T47D (cell line): Measurements from ENCODE around the gene ATG4C.
A peak's percentile ranks its signal among the peaks of the same experiment; 100 is the strongest.

Source experiments
- DNase-seq, 2 experiments: peaks; one replicate each; pipeline versions ENCODE4 v3.0.0 to v3.0.0-alpha.2; 2011 to 2012; ENCODE audit warnings: low read depth in 1 of 2, low spot score in 1 of 2
- JUND ChIP-seq: IDR thresholded peaks from 2 replicates; pipeline ENCODE4 v1.6.1; 2012; ENCODE audit warnings: low read depth
- in situ Hi-C: cut with HindIII; loops from 2 replicates; pipeline ENCODE4 v1.10.0; 2016; ENCODE audit warnings: low sequenced_read_pairs, low pct_unique_long_range_greater_than_20kb

ATG4C gene

GRCh38 chr1:62844030-62844429 lies 60.1 kb downstream of the ATG4C start:
- no peak for TF ChIP-seq JUND
- DNase-seq = no peak

GRCh38 chr1:62849031-62849430 lies 65.1 kb downstream of the ATG4C start:
- no peak for TF ChIP-seq JUND
- peak in 1 of 2 experiments; percentile 28 for DNase-seq
- in situ Hi-C loops = no loop called here

More at GRCh38 chr1:62844030-62844429, 60.1 kb downstream of the ATG4C start:
- in situ Hi-C loops = no loop called here

DNA sequence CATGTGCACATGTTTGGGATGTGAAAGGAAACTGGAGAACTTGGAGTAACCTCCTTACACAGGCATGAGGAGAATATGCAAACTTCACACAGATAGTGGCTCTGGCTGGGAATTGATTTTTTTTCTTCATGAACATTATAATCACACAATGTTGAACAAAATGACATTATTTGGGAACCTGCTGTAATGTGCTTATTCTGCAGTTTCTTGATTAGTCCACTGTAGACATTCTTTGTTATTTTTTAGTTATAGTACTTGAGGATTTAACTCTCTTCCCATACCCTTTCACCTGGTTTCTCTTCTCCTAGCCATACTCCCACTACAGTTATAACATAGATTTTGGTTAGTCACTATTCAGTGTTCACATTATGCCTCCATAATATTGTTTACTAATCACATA lies 68.3 kb downstream of the ATG4C start:
- no peak for DNase-seq
- in situ Hi-C loops = no loop called here
- no peak for TF ChIP-seq JUND

- no peak for DNase-seq
Measured at GRCh38 chr1:62856960-62857359, 73.0 kb downstream of the ATG4C start.

GRCh38 chr1:62869217-62869754 lies 85.4 kb downstream of the ATG4C start:
- no peak for TF ChIP-seq JUND

More at GRCh38 chr1:62856960-62857359, 73.0 kb downstream of the ATG4C start:
- in situ Hi-C loops = no loop called here
- no peak for TF ChIP-seq JUND

GRCh38 chr1:62870148-62870547 lies 86.2 kb downstream of the ATG4C start:
- DNase-seq = no peak
- in situ Hi-C loops = no loop called here
- no peak for TF ChIP-seq JUND

More at GRCh38 chr1:62869217-62869754, 85.4 kb downstream of the ATG4C start:
- in situ Hi-C loops = no loop called here
- no peak for DNase-seq

DNA sequence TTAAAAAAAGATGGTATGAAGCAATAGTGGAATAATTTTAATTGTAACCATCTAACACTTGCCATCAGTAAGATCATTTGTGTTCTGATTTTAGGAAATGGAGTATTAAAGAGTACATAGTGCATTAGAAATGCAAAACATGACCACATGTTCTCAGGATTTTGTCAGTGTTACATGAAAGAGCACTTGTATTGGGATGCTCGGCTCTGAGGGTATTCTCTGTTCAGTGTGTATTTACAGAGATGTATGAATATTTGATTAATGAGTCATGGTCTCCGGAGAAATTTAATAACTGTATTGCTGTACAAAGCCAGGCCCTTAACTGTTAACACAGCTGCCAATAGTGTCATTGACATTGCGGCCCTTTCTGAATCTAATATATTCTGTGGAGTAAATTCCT lies 91.7 kb downstream of the ATG4C start:
- no peak for TF ChIP-seq JUND
- no peak for DNase-seq
- in situ Hi-C loops = no loop called here

DNA sequence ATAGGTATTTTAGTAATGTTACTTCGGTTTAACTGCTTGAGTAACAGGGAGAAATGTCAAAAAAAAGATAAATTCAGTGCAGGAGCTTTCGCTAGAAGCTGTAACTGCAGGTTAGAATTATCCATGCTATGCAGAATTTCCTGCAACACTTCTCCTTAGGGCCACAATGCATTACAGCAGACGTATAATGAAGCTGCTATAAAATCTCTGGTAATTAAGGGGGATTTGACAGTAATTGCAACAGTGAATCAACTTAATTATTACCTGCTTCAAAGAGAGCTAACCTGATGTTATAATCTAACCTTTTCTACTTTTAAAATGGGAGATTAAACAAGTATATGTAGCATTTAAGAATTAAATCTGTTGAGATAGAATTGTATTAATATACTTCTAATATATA lies 92.6 kb downstream of the ATG4C start:
- TF ChIP-seq JUND = no peak
- no peak for DNase-seq
- in situ Hi-C loops = no loop called here

GRCh38 chr1:62877579-62877978 lies 93.6 kb downstream of the ATG4C start:
- in situ Hi-C loops = no loop called here
- DNase-seq = no peak
- TF ChIP-seq JUND = no peak

- in situ Hi-C loops = no loop called here
- TF ChIP-seq JUND = no peak
- no peak for DNase-seq
Measured at GRCh38 chr1:62879962-62880361, 96.0 kb downstream of the ATG4C start.

GRCh38 chr1:62882201-62883104 lies 98.5 kb downstream of the ATG4C start:
- no peak for DNase-seq

GRCh38 chr1:62884156-62884740 lies 100.3 kb downstream of the ATG4C start:
- in situ Hi-C loops = no loop called here
- no peak for DNase-seq
- TF ChIP-seq JUND = no peak

More at GRCh38 chr1:62882201-62883104, 98.5 kb downstream of the ATG4C start:
- in situ Hi-C loops = no loop called here
- no peak for TF ChIP-seq JUND

GRCh38 chr1:62887799-62888507 lies 104.0 kb downstream of the ATG4C start:
- no peak for TF ChIP-seq JUND
- no peak for DNase-seq
- in situ Hi-C loops = no loop called here
